Large intestine (tissue), 3 donors: ENCODE measurements around the gene LMO1. TPM values are rescaled to one million over a fixed set of nuclear protein-coding genes. Genes with fewer than 3 reads are reported as not detected.
A peak's percentile ranks its signal among the peaks of the same experiment; 100 is the strongest.

Source experiments
- DNase-seq, 2 donors: peaks; one replicate each; pipeline versions ENCODE4 v3.0.0 to v3.0.0-alpha.2; 2013
- H3K27ac ChIP-seq: one replicate; pipeline ENCODE4 v1.5.1; 2013; ENCODE audit warnings: low read length
- H3K27me3 ChIP-seq: 2 replicates; pipeline ENCODE4 v1.6.1; 2013; ENCODE audit warnings: low read length; ENCODE audit not compliant: control insufficient read depth, insufficient read depth
- H3K36me3 ChIP-seq: 2 replicates; pipeline ENCODE4 v1.6.1; 2013; ENCODE audit warnings: low read length; ENCODE audit not compliant: control insufficient read depth, insufficient read depth
- H3K4me1 ChIP-seq: one replicate; pipeline ENCODE4 v1.6.1; 2013; ENCODE audit warnings: low read length; ENCODE audit not compliant: control insufficient read depth, insufficient read depth
- H3K4me3 ChIP-seq: one replicate; pipeline ENCODE4 v1.5.1; 2013; ENCODE audit warnings: low read length
- H3K9me3 ChIP-seq: one replicate; pipeline ENCODE4 v1.6.1; 2013; ENCODE audit warnings: mild to moderate bottlenecking, low read depth, low read length, moderate library complexity; ENCODE audit not compliant: control insufficient read depth
- WGBS: methylation state at CpG from one replicate; pipeline ENCODE4 v1.1.5; 2013; ENCODE audit warnings: low lambda C conversion rate; ENCODE audit not compliant: insufficient coverage; 5-methylcytosine and 5-hydroxymethylcytosine counted together
- polyA plus RNA-seq: library from polyadenylated mRNA; unstranded; fragments of 120-200 nt; gene quantifications from one replicate; pipeline ENCODE4 v1.2.1, GENCODE V29; 2013

The LMO1 gene
- polyA plus RNA-seq, 1 donor = 0.12 TPM

DNA sequence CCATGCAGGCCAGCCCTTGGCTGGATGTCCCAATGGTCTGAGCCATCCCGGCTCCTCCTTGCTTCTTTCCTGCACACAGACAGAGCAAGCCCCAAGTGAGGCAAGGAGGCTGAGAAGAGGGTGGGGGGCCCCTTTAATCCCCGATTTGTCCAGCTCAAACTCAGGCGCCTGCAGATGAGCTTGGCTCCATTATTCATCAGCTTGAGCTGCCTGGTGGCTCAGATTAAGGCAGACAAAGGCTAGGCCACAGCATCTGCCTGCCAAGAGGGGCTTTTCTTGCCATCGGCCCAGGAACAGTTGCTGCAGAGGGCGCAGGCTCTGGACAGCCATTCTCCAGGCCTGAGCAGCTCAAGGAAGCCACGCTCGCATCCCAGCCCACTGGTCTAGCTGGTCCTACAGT is 35.4 kb downstream of the LMO1 start:
- no CpG with 5 or more reads among the region's 7 CpGs for WGBS
- Histone ChIP-seq H3K4me3 (no peak overlapping the region), H3K4me1 (no peaks in the 10 kb centered on the region), H3K27ac (no peak overlapping the region), H3K36me3 (no peaks in the 10 kb centered on the region), H3K9me3 (no peaks in the 10 kb centered on the region), H3K27me3 (peaks cover 5% of the 10 kb centered on the region)
- no peak for DNase-seq

DNA sequence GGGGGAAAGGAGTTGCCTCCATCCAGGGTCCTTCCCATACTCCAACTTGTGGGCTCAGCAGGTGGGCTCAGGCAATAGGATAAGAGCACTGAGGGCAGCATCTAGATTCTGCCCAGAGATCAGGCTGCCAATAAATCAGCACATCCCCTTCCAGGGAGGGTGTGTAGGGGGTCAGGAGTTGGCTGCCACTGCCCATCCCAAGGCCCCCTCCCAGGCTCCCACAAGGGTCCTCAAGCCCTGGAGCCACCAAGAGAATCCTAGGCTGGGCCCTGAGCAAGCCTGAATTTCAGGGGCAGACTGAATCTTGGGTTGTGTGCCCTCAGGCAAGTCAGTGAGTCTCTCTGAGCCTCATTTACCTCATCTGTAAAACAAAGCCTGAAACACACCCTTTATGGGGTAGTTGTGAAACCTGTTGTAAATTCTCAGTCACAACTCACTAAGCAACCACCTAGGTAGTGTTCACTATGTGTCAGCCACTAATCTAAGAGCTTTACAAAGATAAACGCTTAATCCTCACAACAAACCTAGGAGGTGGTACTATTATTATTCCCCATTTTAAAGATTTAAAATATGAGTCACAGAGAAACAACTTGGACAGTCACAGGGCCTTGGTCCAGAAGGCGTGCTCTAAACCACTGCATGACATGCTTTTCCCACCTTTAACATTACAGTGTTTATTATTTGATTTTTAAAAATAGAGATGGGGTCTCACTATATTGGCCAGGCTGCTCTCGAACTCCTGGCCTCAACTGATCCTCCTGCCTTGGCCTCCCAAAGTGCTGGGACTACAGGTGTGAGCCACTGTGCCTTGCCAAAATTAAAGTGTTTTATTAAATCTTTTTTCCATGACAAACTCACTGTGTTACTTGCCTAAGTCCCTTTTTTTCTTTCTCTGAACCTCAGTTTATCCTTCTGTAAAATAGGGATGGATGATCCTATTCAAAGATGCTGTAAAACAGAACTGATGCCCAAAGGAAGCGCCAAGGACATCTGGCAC is 36.2 kb downstream of the LMO1 start:
- H3K27me3 ChIP-seq = peaks cover 5% of the 10 kb centered on the region
- H3K27ac ChIP-seq = no peak overlapping the region
- WGBS = 100% methylated on average over 1 of the region's 4 CpGs
- peak in 1 of 2 donors; percentile 44 for DNase-seq
- no peaks in the 10 kb centered on the region for H3K36me3 ChIP-seq
- no peak overlapping the region for H3K4me3 ChIP-seq
- H3K4me1 ChIP-seq = no peaks in the 10 kb centered on the region
- no peaks in the 10 kb centered on the region for H3K9me3 ChIP-seq

GRCh38 chr11:8225589-8226036 is 38.1 kb downstream of the LMO1 start:
- no CpG with 5 or more reads among the region's 8 CpGs for WGBS
- H3K36me3 ChIP-seq = no peaks in the 10 kb centered on the region
- H3K27me3 ChIP-seq = peaks cover 5% of the 10 kb centered on the region
- H3K27ac ChIP-seq = no peak overlapping the region
- DNase-seq = peak; percentile 23 to 35
- no peak overlapping the region for H3K4me3 ChIP-seq
- H3K9me3 ChIP-seq = no peaks in the 10 kb centered on the region
- no peaks in the 10 kb centered on the region for H3K4me1 ChIP-seq

- Histone ChIP-seq H3K27ac (no peak overlapping the region), H3K4me1 (no peaks in the 10 kb centered on the region), H3K4me3 (no peak overlapping the region), H3K36me3 (no peaks in the 10 kb centered on the region), H3K27me3 (peaks cover 5% of the 10 kb centered on the region), H3K9me3 (no peaks in the 10 kb centered on the region)
- no CpG with 5 or more reads among the region's 2 CpGs for WGBS
- no peak for DNase-seq
These were observed 39.0 kb downstream of the LMO1 start for GRCh38 chr11:8224711-8225110.

GRCh38 chr11:8224161-8224591 is 39.5 kb downstream of the LMO1 start:
- Histone ChIP-seq H3K4me1 (no peaks in the 10 kb centered on the region), H3K9me3 (no peaks in the 10 kb centered on the region), H3K4me3 (no peak overlapping the region), H3K36me3 (no peaks in the 10 kb centered on the region), H3K27me3 (peaks cover 5% of the 10 kb centered on the region), H3K27ac (no peak overlapping the region)
- no peak for DNase-seq
- no CpG with 5 or more reads among the region's 13 CpGs for WGBS

DNA sequence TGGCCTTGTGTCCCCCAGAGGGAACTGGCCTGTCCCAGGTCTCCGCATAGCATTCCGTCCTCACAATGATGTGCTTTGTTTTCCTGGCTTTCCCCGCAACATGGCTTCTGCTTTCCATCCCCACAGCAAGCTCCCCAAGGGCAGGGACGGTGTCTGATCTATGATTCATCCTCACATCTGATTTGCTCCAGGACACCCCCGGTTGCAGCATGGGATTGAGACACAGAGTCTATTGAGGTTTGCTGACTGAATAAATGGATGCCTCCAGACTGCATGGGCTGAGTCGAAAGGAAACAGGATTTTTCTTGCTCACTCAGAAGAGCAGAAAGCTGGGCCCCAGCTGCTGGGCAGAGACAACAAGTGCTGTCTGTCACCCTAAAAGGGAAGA is 40.2 kb downstream of the LMO1 start:
- H3K9me3 ChIP-seq = no peaks in the 10 kb centered on the region
- WGBS = 100% methylated on average over 1 of the region's 6 CpGs
- no peaks in the 10 kb centered on the region for H3K4me1 ChIP-seq
- no peak for DNase-seq
- no peak overlapping the region for H3K27ac ChIP-seq
- no peaks in the 10 kb centered on the region for H3K36me3 ChIP-seq
- H3K27me3 ChIP-seq = peaks cover 5% of the 10 kb centered on the region
- no peak overlapping the region for H3K4me3 ChIP-seq

DNA sequence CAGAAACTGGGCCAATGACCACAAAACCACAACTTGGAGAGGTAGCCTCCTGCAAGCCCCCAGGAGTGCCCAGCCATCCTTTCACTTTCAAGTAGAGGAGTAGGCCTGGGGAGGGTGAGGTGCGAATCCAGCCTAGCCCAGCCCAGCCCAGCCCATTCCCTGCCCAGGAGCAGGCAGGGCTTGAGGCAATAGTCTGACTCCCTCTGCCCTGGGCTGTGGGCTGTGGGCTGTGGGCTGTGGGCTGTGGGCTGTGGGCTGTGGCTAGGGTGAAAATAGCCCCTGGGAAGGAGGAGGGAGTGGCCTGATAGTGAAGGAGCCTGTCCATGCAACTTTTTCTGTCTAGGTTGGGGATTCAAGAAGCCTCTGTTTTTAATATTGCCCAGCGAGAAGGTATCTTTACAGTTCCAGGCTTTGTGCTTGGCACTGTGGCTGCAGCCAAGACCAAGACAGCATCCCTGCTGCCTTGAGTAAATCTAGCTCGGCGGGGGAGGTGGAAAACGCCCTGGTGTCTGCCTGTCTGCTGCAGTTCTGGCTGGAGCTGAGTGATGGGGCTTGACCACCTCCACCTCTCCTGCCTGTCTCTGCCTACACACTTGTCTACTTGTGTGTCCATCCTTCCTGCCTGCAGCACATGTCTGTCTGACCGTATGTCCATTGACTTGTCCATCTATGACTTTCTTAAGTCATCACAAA is 40.7 kb downstream of the LMO1 start:
- H3K36me3 ChIP-seq = no peaks in the 10 kb centered on the region
- no peak for DNase-seq
- no CpG with 5 or more reads among the region's 6 CpGs for WGBS

GRCh38 chr11:8221917-8222495 is 41.7 kb downstream of the LMO1 start:
- Histone ChIP-seq H3K9me3 (no peaks in the 10 kb centered on the region), H3K27me3 (peaks cover 5% of the 10 kb centered on the region), H3K36me3 (no peaks in the 10 kb centered on the region), H3K27ac (no peak overlapping the region), H3K4me1 (no peaks in the 10 kb centered on the region), H3K4me3 (no peak overlapping the region)
- peak; percentile 28 to 45 for DNase-seq
- WGBS = no CpG with 5 or more reads among the region's 8 CpGs

More for the DNA sequence above, 40.7 kb downstream of the LMO1 start:
- peaks cover 5% of the 10 kb centered on the region for H3K27me3 ChIP-seq
- no peak overlapping the region for H3K4me3 ChIP-seq
- H3K9me3 ChIP-seq = no peaks in the 10 kb centered on the region
- H3K4me1 ChIP-seq = no peaks in the 10 kb centered on the region
- no peak overlapping the region for H3K27ac ChIP-seq

- Histone ChIP-seq H3K27me3 (peaks cover 5% of the 10 kb centered on the region), H3K36me3 (no peaks in the 10 kb centered on the region), H3K4me3 (no peak overlapping the region), H3K4me1 (no peaks in the 10 kb centered on the region), H3K9me3 (no peaks in the 10 kb centered on the region), H3K27ac (no peak overlapping the region)
- no peak for DNase-seq
- WGBS = no CpG with 5 or more reads among the region's 8 CpGs
These were observed 42.5 kb downstream of the LMO1 start for GRCh38 chr11:8221046-8221723.
